Astrocyte of the cerebellum (primary cell): ENCODE results near the gene PDE4B.

Experiments
- DNase-seq: peaks from one replicate; pipeline ENCODE4 v3.0.0-alpha.2; 2011; ENCODE audit warnings: low read depth
- H3K4me3 ChIP-seq: 2 replicates; pipeline ENCODE4 v1.5.1; 2011; ENCODE audit warnings: mild to moderate bottlenecking, low read depth, low read length, moderate library complexity
- in situ Hi-C: cut with HindIII; loops from 2 replicates; pipeline ENCODE4 v1.10.0; 2017; ENCODE audit warnings: low sequenced_read_pairs
- TF ChIP-seq, protein P1 (sequence below): IDR thresholded peaks from 2 replicates; pipeline ENCODE4 v1.5.1; 2012; ENCODE audit warnings: low read length, low read depth, moderate library complexity, mild to moderate bottlenecking; ENCODE audit errors: missing control alignments

The PDE4B gene

DNA sequence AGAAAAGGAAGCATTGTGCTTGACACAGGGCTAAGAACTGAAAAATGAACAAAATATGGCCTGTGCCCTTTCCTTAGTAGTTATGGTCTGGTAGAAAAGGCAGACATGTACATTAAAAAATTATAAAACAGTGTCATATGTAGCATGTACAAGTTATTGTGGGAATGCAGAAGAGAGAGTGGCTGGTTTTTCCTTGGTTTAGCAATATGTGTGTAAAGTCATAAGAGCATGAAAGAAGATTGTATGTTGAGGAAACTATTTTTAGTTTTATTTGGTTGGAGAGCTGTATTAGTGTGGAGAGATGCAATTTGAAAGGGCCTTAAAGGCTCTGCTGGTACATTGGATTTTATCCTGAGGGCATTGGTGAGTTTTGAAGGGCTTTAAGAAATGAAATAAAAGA lies 145.8 kb downstream of the PDE4B start:
- H3K4me3 ChIP-seq = no peak overlapping the region
- in situ Hi-C loops = no loop called here
- DNase-seq = no peak
- TF ChIP-seq, protein P1, sequence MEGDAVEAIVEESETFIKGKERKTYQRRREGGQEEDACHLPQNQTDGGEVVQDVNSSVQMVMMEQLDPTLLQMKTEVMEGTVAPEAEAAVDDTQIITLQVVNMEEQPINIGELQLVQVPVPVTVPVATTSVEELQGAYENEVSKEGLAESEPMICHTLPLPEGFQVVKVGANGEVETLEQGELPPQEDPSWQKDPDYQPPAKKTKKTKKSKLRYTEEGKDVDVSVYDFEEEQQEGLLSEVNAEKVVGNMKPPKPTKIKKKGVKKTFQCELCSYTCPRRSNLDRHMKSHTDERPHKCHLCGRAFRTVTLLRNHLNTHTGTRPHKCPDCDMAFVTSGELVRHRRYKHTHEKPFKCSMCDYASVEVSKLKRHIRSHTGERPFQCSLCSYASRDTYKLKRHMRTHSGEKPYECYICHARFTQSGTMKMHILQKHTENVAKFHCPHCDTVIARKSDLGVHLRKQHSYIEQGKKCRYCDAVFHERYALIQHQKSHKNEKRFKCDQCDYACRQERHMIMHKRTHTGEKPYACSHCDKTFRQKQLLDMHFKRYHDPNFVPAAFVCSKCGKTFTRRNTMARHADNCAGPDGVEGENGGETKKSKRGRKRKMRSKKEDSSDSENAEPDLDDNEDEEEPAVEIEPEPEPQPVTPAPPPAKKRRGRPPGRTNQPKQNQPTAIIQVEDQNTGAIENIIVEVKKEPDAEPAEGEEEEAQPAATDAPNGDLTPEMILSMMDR = no peak

DNA sequence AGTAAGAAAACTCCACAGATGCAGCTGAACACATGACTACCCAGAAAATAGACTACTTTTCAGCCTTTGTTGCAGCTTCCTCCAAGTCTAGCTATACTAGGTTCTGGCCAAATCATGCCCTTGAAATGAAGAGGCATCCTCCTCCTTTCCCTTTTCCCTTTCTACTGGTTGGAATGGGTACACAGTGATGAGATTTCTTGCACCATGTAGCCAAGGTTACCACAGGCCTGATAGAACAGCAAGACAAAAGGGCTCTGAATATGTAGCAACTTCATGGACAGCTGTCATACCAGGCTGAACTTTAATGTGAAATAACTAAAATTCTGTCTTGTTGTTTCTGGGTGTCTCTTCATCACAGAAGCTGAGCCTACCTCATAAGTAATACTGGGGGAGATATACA lies 146.5 kb downstream of the PDE4B start:
- in situ Hi-C loops = no loop called here
- H3K4me3 ChIP-seq = no peak overlapping the region
- TF ChIP-seq, protein P1 = no peak
- no peak for DNase-seq

DNA sequence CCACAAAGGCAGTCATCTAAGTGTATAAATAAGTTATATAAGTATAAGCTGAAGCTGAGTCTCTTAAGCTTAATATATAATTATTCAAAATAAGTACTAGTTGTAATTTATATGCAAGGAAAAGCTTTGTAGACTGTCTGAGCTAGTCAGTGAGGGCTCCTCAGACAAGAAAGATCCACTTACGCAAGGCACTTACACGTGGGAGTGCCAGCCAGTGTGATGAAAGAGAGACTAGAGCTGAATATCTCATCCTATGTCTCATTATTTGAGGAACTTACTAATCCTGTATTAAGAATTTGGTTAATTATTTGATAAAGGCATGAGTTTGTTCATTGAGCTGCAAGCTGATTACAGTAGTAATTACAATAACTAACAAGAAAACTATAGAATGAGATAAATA lies 146.9 kb downstream of the PDE4B start:
- DNase-seq = no peak
- in situ Hi-C loops = no loop called here
- TF ChIP-seq, protein P1 = no peak
- no peak overlapping the region for H3K4me3 ChIP-seq

DNA sequence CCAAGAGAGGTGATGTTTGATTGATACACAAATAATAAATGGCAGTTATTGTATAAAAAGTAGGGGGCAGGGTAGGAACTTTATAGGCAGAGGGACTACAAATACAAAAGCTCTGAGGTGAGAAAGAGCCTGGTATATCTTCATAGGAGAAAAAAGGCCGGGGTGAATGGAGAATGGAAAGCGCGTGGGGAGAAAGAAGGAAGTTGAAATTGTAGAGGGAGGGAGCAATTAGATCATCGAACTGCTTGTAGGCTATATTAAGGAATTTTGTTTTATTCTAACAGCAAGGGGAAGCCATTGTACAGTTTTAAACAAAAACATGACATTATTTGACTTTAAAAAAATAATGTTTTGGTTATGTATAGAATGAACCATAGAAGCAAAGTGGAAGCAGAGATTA lies 147.4 kb downstream of the PDE4B start:
- H3K4me3 ChIP-seq = no peak overlapping the region
- in situ Hi-C loops = no loop called here
- TF ChIP-seq, protein P1 = no peak
- DNase-seq = no peak

DNA sequence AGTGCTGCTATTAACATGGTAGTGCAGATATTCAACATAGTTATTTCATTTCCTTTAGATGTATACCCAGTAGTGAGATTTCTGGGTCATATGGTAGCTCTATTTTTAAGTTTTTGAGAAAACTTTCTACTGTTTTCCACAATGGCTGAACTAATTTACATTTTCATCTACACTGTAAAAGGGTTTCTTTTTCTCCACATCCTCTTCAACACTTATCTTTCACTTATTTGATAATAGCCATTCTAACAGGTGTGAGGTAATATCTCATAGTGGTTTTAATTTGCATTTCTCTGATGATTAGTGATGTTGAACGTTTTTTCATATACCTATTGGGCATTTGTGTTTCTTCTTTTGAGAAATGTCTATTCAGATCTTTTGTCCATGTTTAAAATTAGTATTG lies 149.8 kb downstream of the PDE4B start:
- TF ChIP-seq, protein P1 = no peak
- no peak for DNase-seq
- in situ Hi-C loops = no loop called here
- no peak overlapping the region for H3K4me3 ChIP-seq

DNA sequence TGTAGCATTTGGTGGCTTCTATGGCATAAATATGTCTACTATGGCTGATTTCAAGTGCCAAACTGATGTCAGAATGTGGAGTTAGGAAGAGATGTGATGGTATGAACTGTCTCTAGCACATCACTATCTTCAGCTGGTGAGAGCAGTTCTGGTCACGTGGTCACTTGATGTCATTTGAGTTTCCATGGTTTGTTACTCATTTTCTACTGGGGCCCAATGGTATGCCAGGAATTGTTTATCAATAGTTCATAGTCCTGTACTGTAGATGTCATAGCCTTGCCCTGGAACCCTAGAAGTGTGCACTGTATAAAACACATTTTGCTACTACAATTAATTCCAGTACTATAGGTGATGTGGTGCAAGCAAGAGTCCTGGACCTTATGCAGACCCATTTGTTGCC lies 153.7 kb downstream of the PDE4B start:
- DNase-seq = no peak
- in situ Hi-C loops = no loop called here
- no peak overlapping the region for H3K4me3 ChIP-seq
- TF ChIP-seq, protein P1 = no peak

DNA sequence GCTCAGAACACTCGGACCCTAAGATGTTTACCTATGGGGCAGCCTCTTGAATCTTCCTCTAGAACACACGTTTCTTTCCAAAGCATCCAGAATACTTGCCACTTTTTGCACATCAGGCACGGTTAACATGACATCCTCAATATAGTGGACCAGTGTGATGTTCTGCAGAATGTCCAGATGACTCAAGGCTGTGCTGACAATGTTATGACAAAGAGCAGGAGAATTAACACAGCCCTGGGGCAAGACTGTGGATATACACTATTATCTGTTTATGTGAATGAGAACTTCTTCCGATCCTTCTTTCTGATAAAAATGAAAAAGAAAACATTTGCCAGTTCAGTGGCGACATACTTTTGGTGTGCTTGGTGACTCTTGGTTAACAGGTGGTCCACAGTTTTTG lies 154.3 kb downstream of the PDE4B start:
- TF ChIP-seq, protein P1 = no peak
- no peak for DNase-seq
- in situ Hi-C loops = no loop called here
- no peak overlapping the region for H3K4me3 ChIP-seq
